ENCODE results near the gene PTPRZ1.
A peak's percentile ranks its signal among the peaks of the same experiment; 100 is the strongest.

The PTPRZ1 gene

DNA sequence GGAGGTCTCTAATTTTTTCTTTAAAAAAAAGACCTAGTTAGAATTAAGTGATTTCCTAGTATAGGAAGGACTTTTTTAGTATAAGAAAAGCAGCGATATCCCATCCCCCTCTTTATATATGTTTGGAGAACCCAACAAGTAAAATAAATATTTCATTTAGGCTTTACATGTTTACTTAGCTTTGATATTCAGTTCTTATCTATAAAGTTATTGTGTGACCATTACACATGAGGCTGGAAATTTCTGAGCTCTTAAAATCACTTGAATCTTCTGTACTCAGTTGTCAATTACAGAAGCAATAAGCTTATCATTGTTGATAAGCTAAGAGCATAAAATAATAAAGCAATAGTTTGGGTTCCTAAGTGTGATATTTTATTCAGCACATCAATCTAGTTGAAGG lies 181.4 kb downstream of the PTPRZ1 start:
- DNase-seq (ENCODE audit: low read depth): no peak

DNA sequence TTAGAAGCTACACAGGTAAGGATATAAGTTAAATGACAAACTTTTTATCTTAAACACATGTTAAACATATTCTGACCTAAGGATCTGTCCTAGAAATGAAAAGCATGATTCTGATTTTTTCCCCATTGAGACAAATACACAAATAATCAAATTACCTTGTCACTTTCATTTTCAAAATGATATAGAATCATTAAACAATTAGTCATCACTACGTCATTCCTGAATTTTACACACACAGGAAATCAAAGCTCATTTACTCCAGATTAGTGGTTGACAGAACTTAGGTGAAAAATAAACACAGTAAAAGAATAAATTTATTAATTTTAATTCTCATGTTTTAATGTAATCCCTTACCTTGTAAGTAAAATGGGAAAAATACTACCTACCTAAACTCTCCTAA lies 182.1 kb downstream of the PTPRZ1 start:
- DNase-seq (ENCODE audit: low read depth): peak; percentile 5

DNA sequence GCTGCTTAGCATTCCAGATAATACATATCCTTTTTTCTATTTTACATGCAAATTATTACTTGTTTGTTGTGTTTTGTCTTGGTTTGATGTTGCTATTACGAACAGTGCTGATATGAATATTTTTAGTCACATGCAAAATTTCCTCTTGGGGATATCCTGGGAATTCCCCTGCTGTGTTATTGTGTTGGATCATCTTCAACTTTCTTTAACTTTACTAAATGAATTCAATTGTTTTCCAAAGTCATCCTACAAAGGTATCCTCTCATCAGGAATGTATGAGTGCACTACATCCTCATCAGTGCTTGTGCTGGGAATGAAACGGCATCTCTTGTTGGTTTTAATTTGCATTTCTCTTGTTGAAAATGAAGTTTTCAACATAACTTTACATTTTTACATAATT lies 184.0 kb downstream of the PTPRZ1 start:
- DNase-seq (ENCODE audit: low read depth): no peak

DNA sequence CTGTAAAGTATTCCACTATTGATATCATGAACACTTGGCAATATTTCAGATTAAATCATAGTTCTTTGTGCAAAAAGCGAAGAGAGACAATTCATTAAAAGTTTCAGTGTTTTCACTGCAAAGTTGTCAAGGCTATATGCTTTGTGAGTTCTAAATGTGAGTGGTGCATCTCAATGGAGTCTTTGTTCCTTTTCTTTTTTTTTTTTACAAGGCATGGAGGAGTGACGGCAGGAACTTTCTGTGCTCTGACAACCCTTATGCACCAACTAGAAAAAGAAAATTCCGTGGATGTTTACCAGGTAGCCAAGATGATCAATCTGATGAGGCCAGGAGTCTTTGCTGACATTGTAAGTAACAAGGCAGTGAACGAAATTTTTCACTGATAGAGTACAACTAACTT lies 186.6 kb downstream of the PTPRZ1 start:
- DNase-seq (ENCODE audit: low read depth): no peak

DNA sequence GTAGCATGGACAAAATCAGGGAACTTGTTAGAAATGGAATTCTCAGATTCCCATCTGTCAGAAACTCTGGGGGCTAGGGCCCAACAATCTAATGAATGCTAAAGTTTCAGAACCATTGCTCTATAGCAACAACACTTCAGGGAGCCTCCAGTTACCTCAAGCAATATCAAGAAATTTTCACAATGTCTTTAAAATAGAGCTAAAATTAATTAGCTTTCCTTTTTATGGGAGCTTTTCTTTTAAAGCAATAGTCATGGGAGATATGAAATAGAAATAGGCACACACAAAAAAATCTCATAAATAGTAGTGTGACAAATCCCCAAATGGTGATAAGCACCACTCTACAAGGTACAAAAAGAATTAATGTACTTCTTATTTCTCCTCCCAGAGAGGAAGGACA lies 190.2 kb downstream of the PTPRZ1 start:
- DNase-seq (ENCODE audit: low read depth): no peak

DNA sequence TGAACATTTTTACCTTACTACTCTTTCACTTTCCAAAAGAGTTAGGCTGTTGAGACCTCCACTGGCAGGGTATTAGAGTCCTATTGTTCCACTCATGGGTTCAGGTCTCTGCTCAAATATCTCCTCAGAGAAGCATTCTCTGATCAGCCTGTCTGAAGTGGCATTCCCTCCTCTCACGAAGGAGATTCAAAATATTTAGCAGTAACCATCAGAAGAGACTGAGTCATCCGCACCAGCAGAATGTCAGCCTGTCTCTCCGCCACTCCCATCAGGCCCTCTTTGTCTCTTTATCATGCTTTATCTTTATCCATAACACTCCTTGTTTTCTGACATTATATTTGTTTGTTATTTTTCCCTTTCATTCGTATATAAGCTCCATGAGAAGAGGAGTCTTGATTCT lies 192.0 kb downstream of the PTPRZ1 start:
- DNase-seq (ENCODE audit: low read depth): no peak

DNA sequence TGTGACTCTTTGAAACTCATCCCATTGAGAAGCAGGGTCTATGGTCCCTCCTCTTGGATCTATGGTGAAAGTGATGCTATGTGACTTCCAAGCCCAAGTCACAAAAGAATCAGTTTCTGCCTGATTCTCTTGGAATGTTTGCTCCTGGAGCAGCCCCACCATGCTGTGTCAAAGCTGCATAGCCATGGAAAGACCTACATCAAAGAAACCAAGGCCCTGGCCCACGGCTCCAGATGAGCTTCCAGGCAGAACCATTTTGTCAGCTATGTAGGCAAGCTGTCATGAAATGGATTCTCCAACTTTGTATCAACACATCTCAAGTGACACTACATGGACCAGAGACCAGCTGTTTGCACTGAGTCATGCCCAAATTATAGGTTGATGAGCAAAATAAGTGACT lies 194.1 kb downstream of the PTPRZ1 start:
- no peak for DNase-seq (ENCODE audit: low read depth)

DNA sequence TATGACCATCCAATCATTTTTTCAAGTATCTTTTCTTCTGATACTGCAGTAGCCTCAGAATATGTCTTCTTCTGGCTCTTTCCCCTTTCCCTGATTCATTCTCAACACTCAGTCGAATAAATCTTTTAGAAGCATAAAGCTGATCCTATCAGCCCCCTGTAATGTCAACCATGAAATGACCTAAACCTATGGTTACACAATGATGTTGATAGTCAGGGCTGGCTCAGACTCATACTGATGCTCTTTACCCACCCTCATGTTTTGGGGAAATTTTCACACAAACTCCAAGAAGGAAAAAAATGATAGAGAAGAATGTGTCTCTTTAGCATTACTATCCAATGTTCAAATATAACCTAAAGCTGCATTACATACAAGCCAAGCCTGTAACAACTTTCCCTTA lies 195.1 kb downstream of the PTPRZ1 start:
- no peak for DNase-seq (ENCODE audit: low read depth)

DNA sequence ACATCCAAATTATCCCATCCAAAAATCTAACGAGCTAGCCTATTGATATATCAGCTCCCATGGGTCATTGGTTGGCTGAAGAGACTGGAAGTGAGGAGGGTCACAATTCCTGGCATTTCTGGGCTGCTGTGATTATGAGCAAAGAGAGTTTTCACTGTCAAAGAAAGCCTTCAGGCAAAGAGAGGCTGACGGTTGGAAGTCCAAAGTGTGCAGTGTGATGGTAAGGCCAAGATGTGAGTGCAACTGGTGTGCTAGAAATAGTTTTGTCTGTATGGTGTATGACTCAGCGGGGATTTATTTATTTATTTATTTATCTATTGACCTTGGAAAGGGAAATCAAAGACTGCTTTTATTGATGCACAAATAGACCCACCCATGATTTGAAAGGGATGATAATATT lies 196.0 kb downstream of the PTPRZ1 start:
- no peak for DNase-seq (ENCODE audit: low read depth)

DNA sequence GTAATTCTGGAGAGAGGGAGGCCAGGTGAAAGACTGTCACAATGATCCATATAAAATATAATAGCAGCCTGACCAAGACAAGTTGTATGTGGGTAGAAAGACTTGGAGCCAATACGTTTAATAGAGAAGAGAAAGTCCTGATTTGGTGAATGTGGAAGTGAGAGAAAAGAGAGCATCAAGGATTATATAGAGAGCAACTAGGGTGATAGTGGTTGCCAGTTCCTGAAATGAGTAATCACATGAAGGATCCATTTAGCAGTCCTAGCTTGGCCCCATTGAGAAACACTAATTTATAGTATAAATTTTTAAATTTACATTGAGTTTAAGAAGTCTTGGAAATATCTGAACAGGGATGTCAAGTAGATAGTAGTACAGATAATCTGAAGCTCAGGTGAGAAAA lies 197.1 kb downstream of the PTPRZ1 start:
- DNase-seq (ENCODE audit: low read depth): no peak

DNA sequence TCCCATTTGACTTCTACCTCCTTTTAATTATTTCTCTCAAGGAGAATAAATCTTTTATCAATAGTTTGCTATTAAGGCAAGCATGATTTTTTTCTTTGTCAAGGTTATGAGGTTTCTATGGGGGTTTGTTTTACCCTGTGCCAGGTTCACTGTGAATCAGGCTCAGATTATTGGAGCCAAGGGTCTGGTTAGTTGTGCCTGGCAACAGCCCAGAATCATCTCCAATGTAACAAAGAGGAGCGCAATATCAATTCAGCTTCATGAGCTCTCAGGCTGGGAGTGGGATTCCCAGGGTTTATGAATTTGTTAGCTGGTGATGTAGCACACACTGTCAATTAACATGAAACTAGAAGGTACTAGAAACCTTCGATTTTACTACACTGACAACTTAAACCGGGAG lies 197.9 kb downstream of the PTPRZ1 start:
- DNase-seq (ENCODE audit: low read depth): no peak

DNA sequence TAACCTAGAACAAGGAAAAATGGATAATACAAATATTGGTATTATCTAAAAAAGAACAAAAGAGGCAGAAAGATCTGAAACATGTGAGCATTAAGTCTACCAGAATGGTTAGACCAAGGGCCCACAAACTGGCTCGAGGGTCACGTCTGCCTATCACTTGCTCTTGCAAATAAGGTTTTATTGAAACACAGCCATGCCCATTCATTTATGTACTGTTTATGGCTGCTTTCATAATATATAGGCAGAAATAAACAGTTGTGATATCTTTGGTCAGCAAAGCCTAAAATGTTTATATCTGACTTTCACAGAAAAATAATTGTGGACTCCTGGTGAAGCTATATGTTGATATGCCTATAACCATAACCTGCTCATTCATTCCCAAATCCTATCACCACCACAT lies 199.3 kb downstream of the PTPRZ1 start:
- DNase-seq (ENCODE audit: low read depth): no peak

DNA sequence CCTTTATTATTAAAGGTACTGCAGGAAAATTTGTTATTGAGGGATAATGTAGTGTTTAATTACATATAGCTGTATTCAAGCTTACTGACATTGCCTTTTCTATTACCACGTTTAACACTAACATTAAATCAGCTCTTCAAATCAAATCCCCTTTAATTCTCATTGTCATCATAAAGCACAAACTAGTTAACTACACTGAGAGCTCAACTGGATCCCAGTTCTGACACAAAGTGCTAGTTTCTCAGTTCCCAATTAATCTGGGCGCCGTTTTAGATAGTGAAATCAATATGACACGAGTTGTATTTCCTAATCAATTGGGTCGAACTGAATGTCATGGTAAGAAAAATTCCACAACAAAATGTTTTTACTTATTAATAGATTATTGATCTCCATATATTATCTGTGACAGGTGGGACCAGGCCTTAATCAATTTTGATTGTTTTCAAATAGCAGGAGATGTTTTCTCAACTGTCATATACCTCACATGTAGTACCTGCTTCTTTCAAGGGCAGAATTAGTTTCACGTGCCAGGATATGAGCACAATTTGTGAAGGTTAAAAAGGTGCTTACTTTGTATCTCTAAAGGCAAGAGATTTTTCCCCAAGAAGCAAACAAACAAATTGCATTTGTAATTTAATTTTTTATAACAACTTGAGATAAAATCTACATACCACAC lies 200.1 kb downstream of the PTPRZ1 start:
- DNase-seq (ENCODE audit: low read depth): no peak

DNA sequence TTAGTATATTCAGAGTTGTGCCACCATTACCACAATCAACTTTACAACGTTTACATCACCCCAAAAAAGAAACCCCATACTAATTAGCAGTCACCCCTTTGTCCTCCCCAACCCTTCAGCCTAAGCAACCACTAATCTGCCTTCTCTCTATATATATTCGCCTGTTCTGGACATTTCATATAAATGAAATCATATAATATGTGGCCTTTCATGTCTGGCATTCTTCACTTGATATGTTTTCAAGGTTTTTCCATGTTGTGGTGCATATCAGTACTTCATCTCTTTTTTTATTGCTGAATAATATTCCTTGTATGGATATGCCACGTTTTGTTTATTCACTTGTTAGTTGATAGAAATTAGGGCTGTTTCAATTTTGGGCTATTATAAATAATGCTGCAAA lies 200.7 kb downstream of the PTPRZ1 start:
- DNase-seq (ENCODE audit: low read depth): no peak

DNA sequence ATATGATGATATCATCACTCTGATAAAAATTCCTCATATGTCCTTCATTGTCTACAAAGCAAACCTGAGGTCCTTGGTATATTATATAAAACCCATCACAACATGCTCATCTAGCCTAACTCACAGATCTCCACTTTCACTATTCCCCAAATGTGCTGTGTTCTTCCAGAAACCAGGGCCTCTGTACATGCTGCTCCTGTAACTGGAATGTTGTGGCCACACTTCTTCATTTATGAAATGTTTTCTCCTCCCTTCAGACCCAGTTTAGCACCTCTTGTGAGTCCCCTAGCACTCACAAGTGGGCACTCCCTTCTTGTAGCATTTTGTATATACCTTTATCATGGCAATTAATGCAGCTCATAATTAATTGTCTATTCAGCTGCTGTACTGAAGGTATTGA lies 209.2 kb downstream of the PTPRZ1 start:
- DNase-seq (ENCODE audit: low read depth): no peak

DNA sequence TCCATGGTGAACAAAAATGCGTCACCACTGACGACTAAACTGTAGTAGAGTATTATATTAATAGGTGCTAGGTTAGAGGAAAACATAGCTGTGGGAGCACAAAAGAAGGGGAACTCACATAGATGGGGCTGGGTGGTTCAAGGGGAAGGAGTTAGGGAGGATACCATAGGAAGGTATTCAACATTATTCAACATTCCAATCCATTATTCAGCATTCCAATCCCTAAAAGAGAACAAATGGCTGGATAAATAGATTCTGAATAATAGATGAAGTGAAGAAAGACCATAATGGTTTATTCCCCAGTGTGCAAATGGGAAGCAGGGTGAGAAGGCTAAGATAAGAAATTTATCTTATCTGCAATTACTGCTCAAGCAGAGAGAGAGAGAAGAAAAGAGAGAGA lies 209.7 kb downstream of the PTPRZ1 start:
- no peak for DNase-seq (ENCODE audit: low read depth)

DNA sequence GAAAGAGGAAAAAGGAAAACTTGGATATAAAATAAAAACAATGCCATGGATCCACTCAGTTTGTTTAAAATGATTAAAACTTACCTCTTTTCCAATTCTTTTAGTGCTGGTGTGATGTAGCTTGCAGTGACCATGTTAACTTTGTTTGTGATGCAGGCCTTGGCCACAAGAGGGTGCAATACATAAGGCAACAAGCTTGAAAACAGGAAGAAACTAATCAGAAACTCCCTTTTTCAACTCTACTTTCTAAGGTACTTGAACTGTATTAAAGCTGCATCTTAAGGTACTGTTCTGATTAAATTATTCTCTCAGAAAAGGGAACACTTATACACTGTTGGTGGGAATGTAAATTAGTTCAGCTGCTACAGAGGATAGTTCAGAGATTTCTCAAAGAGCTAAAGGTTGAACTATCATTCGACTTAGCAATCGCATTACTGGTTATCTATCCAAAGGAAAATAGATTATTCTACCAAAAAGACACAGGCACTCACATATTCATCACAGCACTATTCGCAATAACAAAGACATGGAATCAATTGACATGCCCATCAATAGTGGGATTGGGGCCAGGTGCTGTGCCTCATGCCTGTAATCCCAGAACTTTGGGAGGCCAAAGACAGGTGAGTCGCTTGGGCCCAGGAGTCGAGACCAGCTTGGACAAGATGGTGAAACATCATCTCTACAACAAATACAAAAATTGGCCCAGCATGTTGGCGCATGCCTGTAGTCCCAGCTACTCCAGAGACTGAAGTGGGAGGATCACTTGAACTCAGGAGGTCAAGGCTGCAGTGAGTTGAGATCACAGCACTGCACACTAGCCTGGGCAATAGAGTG lies 220.2 kb downstream of the PTPRZ1 start:
- peak; percentile 86 for DNase-seq (ENCODE audit: low read depth)

DNA sequence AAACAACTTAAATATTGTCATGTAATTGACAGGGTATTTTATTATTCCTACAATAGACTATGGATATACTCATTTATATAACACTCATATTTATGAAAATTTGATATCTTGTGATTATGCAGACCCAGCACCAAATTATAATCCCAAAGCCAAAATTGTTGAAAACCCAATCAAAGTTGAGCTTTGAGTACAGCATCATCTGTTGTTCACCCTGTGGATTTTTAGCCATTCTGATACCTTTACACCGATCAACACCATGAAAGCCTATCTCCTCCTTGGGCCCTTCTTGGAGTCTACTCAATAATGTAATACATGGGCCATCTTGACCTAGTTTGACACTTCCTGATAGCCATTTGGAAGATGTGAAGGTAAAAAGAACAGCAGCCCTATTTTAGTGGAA lies 221.6 kb downstream of the PTPRZ1 start:
- DNase-seq (ENCODE audit: low read depth): no peak

DNA sequence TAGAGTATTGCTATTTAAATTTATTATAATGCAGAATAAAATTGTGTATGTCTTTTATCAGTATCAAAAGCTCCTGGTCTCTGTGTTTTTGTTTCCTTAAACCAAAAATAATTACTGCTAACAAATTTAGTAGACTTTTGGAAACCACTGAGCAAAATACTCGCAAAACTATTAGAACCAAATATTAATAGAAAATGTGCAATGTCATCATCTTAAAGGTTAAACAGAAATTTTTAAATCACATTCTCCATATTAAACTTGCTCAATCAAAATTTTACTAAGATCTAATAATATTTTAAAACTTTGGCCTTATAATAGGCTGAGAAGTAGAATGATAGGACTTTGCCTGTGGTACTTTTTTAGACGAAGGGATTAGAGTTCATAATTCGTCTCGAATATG lies 222.7 kb downstream of the PTPRZ1 start:
- no peak for DNase-seq (ENCODE audit: low read depth)

DNA sequence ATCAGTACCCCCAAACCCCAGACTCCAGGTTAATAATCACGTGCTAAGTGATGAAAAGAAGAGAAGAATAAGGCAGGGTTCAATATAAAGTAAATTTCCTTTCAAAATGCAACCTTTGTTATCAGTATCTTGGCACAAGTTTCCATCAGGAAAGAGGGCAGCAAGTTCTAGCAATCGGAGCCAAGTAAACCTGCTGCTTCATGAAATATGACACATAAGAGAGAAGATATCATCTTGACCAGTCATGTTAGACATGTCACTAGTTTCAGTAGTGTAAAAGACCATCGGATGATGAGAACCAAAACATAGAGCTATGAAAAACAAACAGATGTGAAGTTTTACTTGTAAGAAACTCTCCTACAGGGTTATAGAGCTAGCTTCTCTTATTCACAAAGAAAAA lies 227.1 kb downstream of the PTPRZ1 start:
- no peak for DNase-seq (ENCODE audit: low read depth)

DNA sequence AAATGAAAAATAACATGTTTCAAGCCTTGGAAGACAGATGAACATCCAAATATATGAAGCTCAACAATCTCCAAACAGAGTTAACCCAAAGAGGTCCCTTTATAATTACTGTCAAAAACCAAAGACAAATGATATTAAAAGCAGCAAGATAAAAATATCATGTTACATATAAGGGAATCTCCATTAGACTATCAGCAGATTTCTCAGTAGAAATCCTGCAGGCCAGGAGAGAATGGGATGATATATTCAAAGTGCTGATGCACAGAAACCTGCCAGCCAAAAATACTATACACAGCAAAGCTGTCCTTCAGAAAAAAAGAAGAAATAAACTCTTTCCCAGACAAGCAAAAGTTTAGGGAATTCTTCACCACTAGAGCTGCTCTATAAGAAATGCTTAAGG lies 230.1 kb downstream of the PTPRZ1 start:
- no peak for DNase-seq (ENCODE audit: low read depth)
